Hypothalamus (tissue), 51 donors: ENCODE measurements around the gene ENOPH1.
A peak's percentile ranks its signal among the peaks of the same experiment; 100 is the strongest.
"Not testable (repeated sequence)": the region's sequence is repeated elsewhere in the genome, so short reads cannot be mapped to it uniquely, and the experiment has no call there.

Experiments
- DNase-seq, 51 donors: peaks; one replicate each; lab custom pipeline; 2025; lab: John Stamatoyannopoulos, UW

Gene ENOPH1

GRCh38 chr4:82430193-82430963, at the start of gene ENOPH1, which contains the start of gene HNRNPDL:
ENOPH1 (plus strand) TSS chr4:82430590; CDS start chr4:82430830, 240 bp downstream.
HNRNPDL (minus strand) TSS chr4:82430462; CDS start chr4:82429690, 772 bp downstream.
- peak; percentile 71 to 98 (median 95) for DNase-seq

DNA sequence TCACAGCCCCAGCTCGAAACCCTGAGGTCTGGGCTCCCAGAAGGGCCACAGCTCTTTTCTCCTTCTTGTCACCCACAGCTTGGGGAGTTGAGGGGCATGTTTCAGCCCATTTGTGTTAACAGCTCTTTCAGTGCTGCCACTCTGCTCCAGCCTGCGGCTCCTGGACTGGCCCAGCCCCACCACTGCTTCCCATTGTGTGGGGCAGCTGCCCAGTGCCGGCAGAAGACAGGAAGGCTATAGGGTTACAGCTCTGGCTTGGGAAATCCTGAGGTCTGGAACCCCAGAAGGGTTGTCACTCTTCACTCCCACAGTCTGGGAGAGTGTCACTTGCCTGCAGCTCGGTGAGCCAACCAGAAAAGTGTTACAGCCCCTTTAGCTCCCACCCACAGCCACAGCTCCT, 49.6 kb upstream of the ENOPH1 start:
- DNase-seq: no peak

DNA sequence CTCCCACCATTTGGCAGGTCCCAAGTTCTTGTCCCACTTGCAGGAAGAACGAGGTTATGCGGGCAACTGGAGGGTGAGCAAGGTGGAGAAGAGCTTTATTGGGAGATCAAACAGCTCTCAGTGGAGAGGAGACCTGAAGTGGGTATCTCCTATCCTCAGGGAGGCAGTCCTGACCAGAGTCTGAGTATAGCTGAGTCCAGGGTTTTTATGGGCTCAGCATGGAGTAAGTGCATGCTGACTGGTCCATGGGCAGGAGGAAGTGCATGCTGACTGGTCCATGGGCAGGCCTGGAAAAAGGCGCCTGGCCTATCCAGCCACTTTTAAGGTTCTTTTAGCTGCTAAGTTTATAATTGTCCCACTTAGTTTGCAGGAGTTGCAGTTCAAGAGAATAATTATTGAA, 49.2 kb upstream of the ENOPH1 start:
- DNase-seq: no peak

DNA sequence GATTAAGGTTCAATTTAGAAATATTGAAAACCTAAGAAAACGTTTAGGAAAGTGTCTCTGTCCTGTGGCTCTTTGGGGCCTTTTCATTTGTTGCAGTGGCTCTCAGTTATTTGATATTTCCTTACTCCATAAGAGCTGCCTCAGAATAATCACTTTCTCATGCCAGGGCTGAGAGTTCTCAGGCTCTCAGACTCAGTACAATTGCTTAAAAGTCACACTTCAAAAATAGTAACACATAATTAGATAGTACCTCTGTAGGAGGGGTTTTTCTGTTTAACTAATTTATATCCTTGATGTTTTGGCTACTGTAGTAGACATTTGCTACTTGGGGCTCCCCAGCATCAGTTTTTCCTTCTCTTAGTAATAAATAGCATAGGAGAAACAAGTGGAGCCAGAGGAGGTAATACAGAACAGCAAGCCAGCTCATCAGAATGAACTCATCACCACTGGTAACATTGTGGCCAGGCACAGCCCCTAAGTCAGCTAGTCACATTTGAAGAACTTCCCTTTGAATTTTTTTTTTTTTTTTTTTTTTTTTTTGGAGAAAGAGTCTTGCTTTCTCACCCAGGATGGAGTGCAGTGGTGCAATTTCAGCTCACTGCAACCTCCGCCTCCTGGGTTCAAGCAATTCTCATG, 48.6 kb upstream of the ENOPH1 start:
- DNase-seq: no peak

- no peak for DNase-seq
These were observed 47.6 kb upstream of the ENOPH1 start for GRCh38 chr4:82382751-82383150.

DNA sequence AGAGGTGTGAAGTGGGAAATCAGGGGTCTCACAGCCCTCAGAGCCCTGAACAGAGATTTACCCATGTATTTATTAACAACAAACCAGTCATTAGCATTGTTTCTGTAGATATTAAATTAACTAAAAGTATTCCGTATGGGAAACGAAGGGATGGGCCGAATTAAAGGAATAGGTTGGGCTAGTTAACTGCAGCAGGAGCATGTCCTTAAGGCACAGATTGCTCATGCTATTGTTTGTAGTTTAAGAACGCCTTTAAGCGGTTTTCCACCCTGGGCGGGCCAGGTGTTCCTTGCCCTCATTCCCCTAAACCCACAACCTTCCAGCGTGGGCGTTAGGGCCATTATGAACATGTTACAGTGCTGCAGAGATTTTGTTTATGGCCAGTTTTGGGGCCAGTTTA, 44.1 kb upstream of the ENOPH1 start:
- not testable (repeated sequence) for DNase-seq

- DNase-seq: peak in 2 of 51 donors; percentile 5 to 7
These were observed 42.0 kb upstream of the ENOPH1 start for GRCh38 chr4:82388405-82388804.

DNA sequence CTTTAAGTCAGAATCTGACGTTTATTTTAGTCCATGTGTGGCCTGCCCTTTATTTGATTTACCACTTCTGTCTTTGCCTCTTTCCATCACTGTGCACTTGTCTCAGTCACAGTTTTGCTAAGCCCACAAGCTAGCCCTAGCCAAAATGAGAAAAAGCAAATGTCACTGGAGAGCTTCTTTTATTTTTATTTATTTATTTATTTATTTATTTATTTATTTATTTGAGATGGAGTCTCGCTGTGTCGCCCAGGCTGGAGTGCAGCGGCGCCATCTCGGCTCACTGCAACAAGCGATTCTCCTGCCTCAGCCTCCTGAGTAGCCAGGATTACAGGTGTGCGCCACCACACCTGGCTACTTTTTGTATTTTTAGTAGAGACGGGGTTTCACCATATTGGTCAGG, 40.3 kb upstream of the ENOPH1 start:
- DNase-seq: not testable (repeated sequence)

DNA sequence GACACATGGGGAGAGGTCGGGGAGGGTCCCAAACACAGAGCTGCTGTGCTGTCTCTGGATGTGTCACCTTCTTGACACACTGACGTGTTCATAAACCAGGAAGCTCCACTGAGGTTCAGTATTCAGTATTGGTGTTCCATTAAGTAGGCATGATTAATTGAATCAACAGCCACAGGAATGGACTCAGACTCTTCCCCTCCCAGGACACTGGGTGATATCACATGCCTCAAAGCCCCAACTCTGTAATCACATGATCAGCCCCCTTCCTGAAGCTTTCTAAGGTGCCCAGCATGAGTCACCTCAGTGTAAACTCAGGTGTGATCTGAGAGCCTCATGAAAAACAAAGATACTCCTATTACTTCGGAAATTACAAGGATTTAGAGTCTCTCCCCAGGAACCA, 35.5 kb upstream of the ENOPH1 start:
- DNase-seq: no peak

DNA sequence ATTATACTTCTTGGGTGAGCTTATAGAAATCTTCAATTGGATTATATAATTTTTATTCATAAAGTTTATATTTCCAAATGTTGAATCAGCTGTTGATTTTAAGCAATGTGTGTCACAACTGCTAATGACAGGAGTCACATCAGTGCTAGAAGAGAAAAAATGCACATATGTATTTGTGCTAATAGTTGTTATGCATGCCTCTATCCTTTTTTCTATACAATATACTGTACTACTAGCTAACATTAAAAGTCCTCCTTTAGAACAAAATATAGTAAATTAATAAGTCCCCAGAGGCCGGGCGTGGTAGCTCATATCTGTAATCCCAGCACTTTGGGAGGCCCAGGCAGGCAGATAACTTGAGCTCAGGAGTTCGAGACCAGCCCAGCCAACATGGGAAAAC, 32.9 kb upstream of the ENOPH1 start:
- no peak for DNase-seq

GRCh38 chr4:82398263-82398662, 32.1 kb upstream of the ENOPH1 start:
- no peak for DNase-seq

GRCh38 chr4:82401600-82401999, 28.8 kb upstream of the ENOPH1 start:
- no peak for DNase-seq

GRCh38 chr4:82402196-82402775, 28.1 kb upstream of the ENOPH1 start:
- no peak for DNase-seq

DNA sequence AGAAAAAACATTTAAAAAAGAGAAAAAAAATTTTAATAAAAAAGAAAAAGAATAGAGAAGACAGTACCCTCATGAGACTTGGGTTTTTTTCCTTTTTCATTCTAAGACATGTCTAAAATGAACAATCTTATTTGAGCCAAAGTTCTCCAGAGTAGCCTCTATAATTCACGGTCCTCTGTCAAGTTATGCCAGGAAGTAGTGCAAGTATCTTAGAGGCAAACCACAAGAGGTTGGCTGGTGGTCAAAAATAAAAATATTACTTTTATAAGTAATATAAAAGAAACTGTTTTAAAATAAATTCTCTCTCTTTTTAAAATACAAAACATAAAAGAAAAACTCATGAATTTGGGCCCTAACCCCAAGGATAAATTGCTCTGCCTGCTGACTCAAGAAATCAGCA, 26.7 kb upstream of the ENOPH1 start:
- no peak for DNase-seq

DNA sequence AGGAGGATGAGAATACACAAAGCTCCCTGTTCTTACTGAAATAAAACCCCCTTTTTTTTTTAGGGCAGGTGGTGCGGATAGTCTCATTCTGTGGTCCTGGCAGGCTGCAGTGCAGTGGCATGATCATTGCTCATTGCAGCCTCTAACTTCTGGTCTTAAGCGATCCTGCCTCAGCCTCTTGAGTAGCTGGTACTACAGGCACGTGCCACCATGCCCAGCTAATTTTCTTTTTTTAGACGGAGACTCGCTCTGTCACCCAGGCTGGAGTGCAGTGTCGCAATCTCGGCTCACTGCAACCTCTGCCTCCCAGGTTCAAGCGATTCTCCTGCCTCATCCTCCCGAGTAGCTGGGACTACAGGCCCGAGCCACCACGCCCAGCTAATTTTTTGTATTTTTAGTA, 15.3 kb upstream of the ENOPH1 start:
- DNase-seq: not testable (repeated sequence)

DNA sequence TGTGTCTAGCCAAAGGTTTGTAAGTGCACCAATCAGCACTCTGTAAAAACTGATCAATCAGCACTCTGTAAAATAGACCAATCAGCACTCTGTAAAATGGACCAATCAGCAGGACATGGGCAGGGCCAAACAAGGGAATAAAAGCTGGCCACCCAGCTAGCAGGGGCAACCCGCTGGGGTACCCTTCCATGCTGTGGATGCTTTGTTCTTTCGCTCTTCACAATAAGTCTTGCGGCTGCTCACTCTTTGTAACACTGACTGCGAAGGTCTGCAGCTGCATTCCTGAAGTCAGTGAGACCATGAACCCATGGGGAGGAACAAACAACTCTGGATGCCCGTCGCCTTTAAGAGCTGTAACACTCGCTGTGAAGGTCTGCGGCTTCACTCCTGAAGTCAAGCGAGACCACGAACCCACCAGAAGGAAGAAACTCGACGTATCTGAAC, 14.4 kb upstream of the ENOPH1 start:
- DNase-seq: no peak

- no peak for DNase-seq
These were observed 10.9 kb upstream of the ENOPH1 start for GRCh38 chr4:82419451-82419850.

- DNase-seq: no peak
These were observed 8.4 kb upstream of the ENOPH1 start for GRCh38 chr4:82421796-82422560.

- DNase-seq: no peak
These were observed 7.8 kb upstream of the ENOPH1 start for GRCh38 chr4:82422616-82423015.

DNA sequence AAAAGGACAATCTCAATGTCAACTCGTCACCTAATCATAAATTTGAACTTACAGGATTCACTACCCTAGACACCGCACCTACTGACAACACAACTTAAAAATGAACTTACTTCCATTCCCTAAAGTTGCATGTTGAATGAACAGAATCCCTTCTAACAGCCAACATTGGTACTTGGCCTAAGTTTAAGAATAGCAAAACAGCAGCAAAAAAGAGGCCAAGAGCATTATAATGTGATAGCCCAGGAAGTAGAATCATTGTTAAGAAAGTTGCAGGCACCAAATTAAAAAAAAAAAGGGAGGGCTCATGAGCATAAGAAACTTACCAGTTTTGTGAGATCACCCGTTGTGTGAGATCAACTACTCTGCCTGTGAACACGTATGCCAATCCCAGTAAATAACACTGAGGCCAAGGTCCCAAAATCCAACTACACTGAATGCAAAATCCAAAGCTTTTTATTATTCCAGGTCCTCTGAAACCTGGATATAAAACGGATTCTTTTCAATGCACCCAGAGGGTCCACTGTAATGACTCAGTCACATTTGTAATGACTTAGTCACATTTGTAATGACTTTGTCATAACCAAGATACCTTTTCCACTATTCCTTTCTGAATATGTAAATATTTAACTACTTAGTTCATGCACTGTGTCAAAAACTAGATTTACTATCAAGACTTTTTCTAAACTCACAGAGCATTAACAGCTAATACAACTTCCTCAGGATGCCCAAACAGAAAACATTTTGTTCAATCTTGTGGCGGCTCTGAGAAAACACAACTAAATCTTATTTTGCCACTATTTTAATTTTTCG, 6.9 kb upstream of the ENOPH1 start:
- no peak for DNase-seq
